HEK293T (cell line): Measurements from ENCODE around the gene ITGB8.

Source experiments
- CTCF ChIA-PET: fragments of 350-600 bp; formaldehyde crosslinking; extraction: SDS; loops from one replicate; lab custom pipeline; 2021; ENCODE audit warnings: antibody characterized with exemption, inconsistent platforms; lab: Yijun Ruan, JAX
- POLR2A ChIA-PET: fragments of 350-600 bp; formaldehyde crosslinking; extraction: SDS; loops from one replicate; lab custom pipeline; 2020; ENCODE audit warnings: antibody characterized with exemption, inconsistent platforms; lab: Yijun Ruan, JAX
- DNase-seq: peaks from one replicate; pipeline ENCODE4 v3.0.0; 2012; ENCODE audit warnings: mixed read lengths; ENCODE audit errors: extremely low spot score
- ARNT ChIP-seq: fragments of 450-650 bp; IDR thresholded peaks from 2 replicates; pipeline ENCODE4 v1.6.1; 2017; ENCODE audit warnings: mild to moderate bottlenecking
- BHLHE40 ChIP-seq: fragments of 450-650 bp; IDR thresholded peaks from 2 replicates; pipeline ENCODE4 v1.6.1; 2016; ENCODE audit warnings: mild to moderate bottlenecking, moderate library complexity, borderline replicate concordance
- CTBP1 ChIP-seq: fragments of 450-650 bp; IDR thresholded peaks from 2 replicates; pipeline ENCODE4 v1.6.1; 2016; ENCODE audit warnings: borderline replicate concordance
- ELF4 ChIP-seq: fragments of 450-650 bp; IDR thresholded peaks from 2 replicates; pipeline ENCODE4 v1.6.1; 2017; ENCODE audit warnings: antibody characterized with exemption
- FOXA1 ChIP-seq: fragments of 450-650 bp; IDR thresholded peaks from 2 replicates; pipeline ENCODE4 v1.6.1; 2016; ENCODE audit warnings: mild to moderate bottlenecking
- FOXK2 ChIP-seq: fragments of 450-650 bp; IDR thresholded peaks from 2 replicates; pipeline ENCODE4 v1.6.1; 2016; ENCODE audit warnings: mild to moderate bottlenecking
- FOXM1 ChIP-seq: fragments of 450-650 bp; IDR thresholded peaks from 2 replicates; pipeline ENCODE4 v1.6.1; 2017; ENCODE audit warnings: mild to moderate bottlenecking, borderline replicate concordance
- HDGF ChIP-seq: fragments of 450-650 bp; IDR thresholded peaks from 2 replicates; pipeline ENCODE4 v1.6.1; 2017; ENCODE audit warnings: antibody characterized with exemption, borderline replicate concordance
- L3MBTL2 ChIP-seq: fragments of 450-650 bp; conservative IDR thresholded peaks from 2 replicates; pipeline ENCODE4 v1.6.1; 2016; ENCODE audit warnings: mild to moderate bottlenecking
- LEF1 ChIP-seq: fragments of 450-650 bp; IDR thresholded peaks from 2 replicates; pipeline ENCODE4 v1.6.1; 2017; ENCODE audit warnings: mild to moderate bottlenecking, borderline replicate concordance
- NFRKB ChIP-seq: fragments of 450-650 bp; IDR thresholded peaks from 2 replicates; pipeline ENCODE4 v1.6.1; 2016; ENCODE audit warnings: mild to moderate bottlenecking, moderate library complexity
- PKNOX1 ChIP-seq: fragments of 450-650 bp; IDR thresholded peaks from 2 replicates; pipeline ENCODE4 v1.6.1; 2016
- SP1 ChIP-seq: fragments of 450-650 bp; IDR thresholded peaks from 2 replicates; pipeline ENCODE4 v1.6.1; 2017
- SUZ12 ChIP-seq: fragments of 450-650 bp; IDR thresholded peaks from 2 replicates; pipeline ENCODE4 v1.6.1; 2016; ENCODE audit warnings: mild to moderate bottlenecking
- TARDBP ChIP-seq: fragments of 450-650 bp; IDR thresholded peaks from 2 replicates; pipeline ENCODE4 v1.6.1; 2016
- ZNF384 ChIP-seq: fragments of 450-650 bp; IDR thresholded peaks from 2 replicates; pipeline ENCODE4 v1.6.1; 2016

ITGB8 gene

GRCh38 chr7:20393021-20393610 lies 62.4 kb downstream of the ITGB8 start:
- ChIA-PET CTCF (no interaction called here), POLR2A (no interaction called here)
- DNase-seq: no peak
- TF ChIP-seq ZNF384 (no peak), NFRKB (no peak), FOXA1 (no peak), LEF1 (no peak), ARNT (no peak), TARDBP (no peak), SP1 (no peak), BHLHE40 (no peak), CTBP1 (no peak), ELF4 (no peak), HDGF (no peak)

GRCh38 chr7:20393616-20394015 lies 62.9 kb downstream of the ITGB8 start:
- CTCF ChIA-PET: no interaction called here
- POLR2A ChIA-PET: no interaction called here
- no peak for TF ChIP-seq L3MBTL2
- TF ChIP-seq FOXK2: no peak
- no peak for TF ChIP-seq NFRKB
- TF ChIP-seq TARDBP: no peak
- no peak for TF ChIP-seq FOXA1
- no peak for TF ChIP-seq SUZ12
- no peak for TF ChIP-seq ELF4
- TF ChIP-seq SP1: no peak
- TF ChIP-seq ARNT: no peak
- no peak for TF ChIP-seq HDGF
- no peak for TF ChIP-seq FOXM1
- TF ChIP-seq LEF1: no peak
- no peak for TF ChIP-seq CTBP1
- TF ChIP-seq ZNF384: no peak
- no peak for TF ChIP-seq BHLHE40
- no peak for TF ChIP-seq PKNOX1
- DNase-seq: no peak

- TF ChIP-seq FOXA1 (no peak), TARDBP (no peak), PKNOX1 (no peak), LEF1 (no peak), HDGF (no peak), SUZ12 (no peak), BHLHE40 (no peak), L3MBTL2 (no peak), NFRKB (no peak), FOXM1 (no peak), ARNT (no peak), ZNF384 (no peak), FOXK2 (no peak), ELF4 (no peak), SP1 (no peak), CTBP1 (no peak)
- DNase-seq: no peak
- POLR2A ChIA-PET: no interaction called here
- CTCF ChIA-PET: no interaction called here
These were observed 63.6 kb downstream of the ITGB8 start for GRCh38 chr7:20394284-20394683.

GRCh38 chr7:20395104-20395503 lies 64.4 kb downstream of the ITGB8 start:
- DNase-seq: no peak
- TF ChIP-seq ZNF384: no peak
- no peak for TF ChIP-seq FOXK2
- no peak for TF ChIP-seq HDGF
- TF ChIP-seq SUZ12: no peak
- TF ChIP-seq BHLHE40: no peak
- no peak for TF ChIP-seq NFRKB
- TF ChIP-seq ELF4: no peak
- no peak for TF ChIP-seq TARDBP
- TF ChIP-seq FOXA1: no peak
- no peak for TF ChIP-seq L3MBTL2
- POLR2A ChIA-PET: no interaction called here
- CTCF ChIA-PET: no interaction called here

- CTCF ChIA-PET: no interaction called here
- no peak for DNase-seq
- no peak for TF ChIP-seq BHLHE40
- no peak for TF ChIP-seq ARNT
- TF ChIP-seq CTBP1: no peak
- no peak for TF ChIP-seq FOXK2
- no peak for TF ChIP-seq HDGF
- no peak for TF ChIP-seq PKNOX1
- no peak for TF ChIP-seq LEF1
- no peak for TF ChIP-seq FOXA1
- no peak for TF ChIP-seq NFRKB
- no peak for TF ChIP-seq SP1
- TF ChIP-seq FOXM1: no peak
- TF ChIP-seq ZNF384: no peak
- TF ChIP-seq L3MBTL2: no peak
- no peak for TF ChIP-seq ELF4
These were observed 64.8 kb downstream of the ITGB8 start for GRCh38 chr7:20395511-20395910.

GRCh38 chr7:20399521-20399920 lies 68.8 kb downstream of the ITGB8 start:
- ChIA-PET CTCF (no interaction called here), POLR2A (no interaction called here)
- DNase-seq: no peak

More at GRCh38 chr7:20395511-20395910, 64.8 kb downstream of the ITGB8 start:
- POLR2A ChIA-PET: no interaction called here

More at GRCh38 chr7:20399521-20399920, 68.8 kb downstream of the ITGB8 start:
- TF ChIP-seq HDGF (no peak), L3MBTL2 (no peak)
